ENCODE measurements around the gene HNRNPDL. TPM values are rescaled to one million over a fixed set of nuclear protein-coding genes. Genes with fewer than 3 reads are reported as not detected.
"Not testable (repeated sequence)": the region's sequence is repeated elsewhere in the genome, so short reads cannot be mapped to it uniquely, and the experiment has no call there.

The HNRNPDL gene
- total RNA-seq, result 432 and 439 TPM in 2 replicates

- Mint-ChIP-seq H3K4me1 (peaks cover 57% of the 10 kb centered on the region), H3K36me3 (ENCODE audit: low read depth) (peaks cover 64% of the 10 kb centered on the region), H3K27ac (peak within 1 kb of the TSS; percentile 99), H3K4me3 (peak within 1 kb of the TSS; percentile 100), H3K9me3 (no peaks in the 10 kb centered on the region), H3K27me3 (no peaks in the 10 kb centered on the region)
- ChIA-PET POLR2A (interaction anchor here (0.5 to 6.2 kb wide), 19 partner anchors 10 to 1152 kb away, joined by 3 to 199 read pairs (median 5); partner anchors contain the start of genes COPS4, HNRNPD and THAP9), CTCF (interaction anchor here (1.7 kb wide), 2 partner anchors 9 to 146 kb away, joined by 5 to 11 read pairs; no protein-coding TSS in a partner anchor)
- TF ChIP-seq, protein P1, sequence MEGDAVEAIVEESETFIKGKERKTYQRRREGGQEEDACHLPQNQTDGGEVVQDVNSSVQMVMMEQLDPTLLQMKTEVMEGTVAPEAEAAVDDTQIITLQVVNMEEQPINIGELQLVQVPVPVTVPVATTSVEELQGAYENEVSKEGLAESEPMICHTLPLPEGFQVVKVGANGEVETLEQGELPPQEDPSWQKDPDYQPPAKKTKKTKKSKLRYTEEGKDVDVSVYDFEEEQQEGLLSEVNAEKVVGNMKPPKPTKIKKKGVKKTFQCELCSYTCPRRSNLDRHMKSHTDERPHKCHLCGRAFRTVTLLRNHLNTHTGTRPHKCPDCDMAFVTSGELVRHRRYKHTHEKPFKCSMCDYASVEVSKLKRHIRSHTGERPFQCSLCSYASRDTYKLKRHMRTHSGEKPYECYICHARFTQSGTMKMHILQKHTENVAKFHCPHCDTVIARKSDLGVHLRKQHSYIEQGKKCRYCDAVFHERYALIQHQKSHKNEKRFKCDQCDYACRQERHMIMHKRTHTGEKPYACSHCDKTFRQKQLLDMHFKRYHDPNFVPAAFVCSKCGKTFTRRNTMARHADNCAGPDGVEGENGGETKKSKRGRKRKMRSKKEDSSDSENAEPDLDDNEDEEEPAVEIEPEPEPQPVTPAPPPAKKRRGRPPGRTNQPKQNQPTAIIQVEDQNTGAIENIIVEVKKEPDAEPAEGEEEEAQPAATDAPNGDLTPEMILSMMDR (IDR thresholded peaks at IDR 0.05), result no peak
- DNase-seq (peak; percentile 95), ATAC-seq (ENCODE audit: low read depth) (peak; percentile 71)
- intact Hi-C loops (cut with micrococcal nuclease), result loop anchor here (1.0 to 2.0 kb wide), 8 partner anchors 32 to 1055 kb away; partner anchors contain the start of genes ABRAXAS1, COQ2, HELQ and SEC31A
Observed at GRCh38 chr4:82430193-82430963, at the start of gene HNRNPDL, which contains the start of gene ENOPH1. HNRNPDL (minus strand) TSS chr4:82430462; CDS start chr4:82429690, 772 bp downstream. ENOPH1 (plus strand) TSS chr4:82430590; CDS start chr4:82430830, 240 bp downstream.

DNA sequence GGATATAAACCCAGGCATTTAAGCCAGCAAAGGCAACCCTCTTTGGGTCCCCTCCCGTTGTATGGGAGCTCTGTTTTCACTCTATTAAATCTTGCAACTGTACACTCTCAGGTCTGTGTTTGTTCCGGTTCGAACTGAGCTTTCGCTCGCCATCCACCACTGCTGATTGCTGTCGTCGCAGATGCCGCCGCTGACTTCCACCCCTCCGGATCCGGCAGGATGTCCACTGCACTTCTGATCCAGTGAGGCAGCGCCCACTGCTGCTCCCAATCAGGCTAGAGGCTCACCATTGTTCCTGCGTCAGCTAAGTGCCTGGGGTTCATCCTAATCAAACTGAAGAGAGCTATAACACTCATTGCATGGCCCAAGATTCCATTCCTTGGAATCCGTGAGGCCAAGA is 49.3 kb upstream of the HNRNPDL start:
- no peak overlapping the region for H3K4me3 Mint-ChIP-seq
- ATAC-seq (ENCODE audit: low read depth) (no peak), DNase-seq (no peak)
- H3K4me1 Mint-ChIP-seq, result no peaks in the 10 kb centered on the region
- H3K27ac Mint-ChIP-seq, result no peak overlapping the region
- TF ChIP-seq, protein P1 (IDR thresholded peaks at IDR 0.05), result no peak
- H3K9me3 Mint-ChIP-seq, result no peaks in the 10 kb centered on the region
- CTCF ChIA-PET, result no interaction called here
- peaks cover 7% of the 10 kb centered on the region for H3K36me3 Mint-ChIP-seq (ENCODE audit: low read depth)
- H3K27me3 Mint-ChIP-seq, result no peaks in the 10 kb centered on the region
- POLR2A ChIA-PET, result interaction anchor here (0.6 kb wide), 1 partner anchor 88 kb away, joined by 3 read pairs; no protein-coding TSS in a partner anchor
- intact Hi-C loops (cut with micrococcal nuclease), result no loop called here

GRCh38 chr4:82477469-82477868 is 47.2 kb upstream of the HNRNPDL start:
- ATAC-seq (ENCODE audit: low read depth); H3K4me3 Mint-ChIP-seq; H3K27me3 Mint-ChIP-seq; H3K9me3 Mint-ChIP-seq; H3K36me3 Mint-ChIP-seq (ENCODE audit: low read depth); H3K27ac Mint-ChIP-seq; CTCF ChIA-PET; POLR2A ChIA-PET; DNase-seq; intact Hi-C loops (cut with micrococcal nuclease); H3K4me1 Mint-ChIP-seq: not testable (repeated sequence)

GRCh38 chr4:82475931-82476330 is 45.7 kb upstream of the HNRNPDL start:
- H3K27me3 Mint-ChIP-seq; H3K4me3 Mint-ChIP-seq; CTCF ChIA-PET; H3K9me3 Mint-ChIP-seq; intact Hi-C loops (cut with micrococcal nuclease); POLR2A ChIA-PET; H3K27ac Mint-ChIP-seq; DNase-seq; H3K36me3 Mint-ChIP-seq (ENCODE audit: low read depth); H3K4me1 Mint-ChIP-seq; ATAC-seq (ENCODE audit: low read depth): not testable (repeated sequence)

- Mint-ChIP-seq H3K27me3 (no peaks in the 10 kb centered on the region), H3K27ac (no peak overlapping the region), H3K4me1 (no peaks in the 10 kb centered on the region), H3K4me3 (no peak overlapping the region), H3K36me3 (ENCODE audit: low read depth) (no peaks in the 10 kb centered on the region), H3K9me3 (no peaks in the 10 kb centered on the region)
- TF ChIP-seq, protein P1 (IDR thresholded peaks at IDR 0.05), result no peak
- no peak for DNase-seq
- POLR2A ChIA-PET, result no interaction called here
- CTCF ChIA-PET, result no interaction called here
- ATAC-seq (ENCODE audit: low read depth), result no peak
- intact Hi-C loops (cut with micrococcal nuclease), result no loop called here
Observed at GRCh38 chr4:82473621-82474164, 43.4 kb upstream of the HNRNPDL start.

- POLR2A ChIA-PET; H3K36me3 Mint-ChIP-seq (ENCODE audit: low read depth); H3K4me3 Mint-ChIP-seq; H3K27me3 Mint-ChIP-seq; ATAC-seq (ENCODE audit: low read depth); H3K4me1 Mint-ChIP-seq; CTCF ChIA-PET; H3K27ac Mint-ChIP-seq; DNase-seq; H3K9me3 Mint-ChIP-seq; intact Hi-C loops (cut with micrococcal nuclease): not testable (repeated sequence)
Observed at GRCh38 chr4:82473080-82473479, 42.8 kb upstream of the HNRNPDL start.

Measured in activated B cell treated with CpG ODN at 0.5 μM for 24 hours (primary cell).